HepG2 (cell line): ENCODE results near the gene GJB4. TPM values are rescaled to one million over a fixed set of nuclear protein-coding genes. Genes with fewer than 3 reads are reported as not detected.

Source experiments
- ATAC-seq: fragments of 200-7000 bp; cut with Tn5 transposase; 3 replicates; pipeline ENCODE4 v1.9.1; 2020; ENCODE audit warnings: mild to moderate bottlenecking, moderate library complexity
- BruUV-seq: library from RNA; stranded (reverse); fragments of 400-500 nt; replicated peaks from 2 replicates; lab custom pipeline; 2021; lab: Mats Ljungman, UMichigan
- CTCF ChIA-PET: fragments of 300-600 bp; formaldehyde crosslinking; extraction: SDS; loops from one replicate; lab custom pipeline; 2021; ENCODE audit warnings: low total read pairs, inconsistent platforms, low intra/inter-chr PET ratio; lab: Yijun Ruan, JAX
- POLR2A ChIA-PET: fragments of 350-600 bp; sonication (Branson Sonifier 250); formaldehyde crosslinking; loops from one replicate; lab custom pipeline; 2020; ENCODE audit warnings: antibody characterized with exemption, inconsistent platforms; lab: Yijun Ruan, JAX
- DNase-seq: peaks from one replicate; pipeline ENCODE4 v3.0.0-alpha.2; 2015; ENCODE audit warnings: low spot score
- FAIRE-seq: peaks from 3 replicates; lab custom pipeline; 2011; peaks lifted over from hg19 to GRCh38; lab: Jason Lieb, UNC
- H2AFZ ChIP-seq: one replicate; pipeline ENCODE4 v1.6.1; 2011; ENCODE audit warnings: low read length, inconsistent platforms
- H3K27ac ChIP-seq: fragments of 300-600 bp; 3 replicates; pipeline ENCODE4 v1.8.0; 2011; ENCODE audit warnings: mixed run types, mild to moderate bottlenecking, mixed read lengths, low read length, inconsistent platforms; ENCODE audit not compliant: insufficient read depth; ENCODE audit errors: extremely low read length
- H3K27me3 ChIP-seq, 2 experiments: fragments of 200-600 bp in 1 of 2; 2 replicates in 1 of 2; 3 replicates in 1 of 2; pipeline versions ENCODE4 v1.6.0 to v1.8.0; 2011; ENCODE audit warnings: low read length in 2 of 2, mild to moderate bottlenecking in 2 of 2, moderate library complexity in 2 of 2, inconsistent platforms in 1 of 2; ENCODE audit not compliant: insufficient read depth in 2 of 2, control insufficient read depth in 1 of 2
- H3K36me3 ChIP-seq, 2 experiments: fragments of 200-600 bp in 1 of 2; replicated peaks in 1 of 2; 2 replicates in 1 of 2; 3 replicates in 1 of 2; pipeline versions ENCODE4 v1.5.1 to v1.8.0; 2011; ENCODE audit warnings: low read length in 2 of 2, inconsistent platforms in 1 of 2; ENCODE audit not compliant: insufficient read depth in 2 of 2, control insufficient read depth in 1 of 2
- H3K4me1 ChIP-seq: 2 replicates; pipeline ENCODE4 v1.5.1; 2012; ENCODE audit warnings: low read length, inconsistent platforms; ENCODE audit not compliant: insufficient read depth
- H3K4me2 ChIP-seq: 2 replicates; pipeline ENCODE4 v1.6.0; 2011; ENCODE audit warnings: low read depth, low read length, inconsistent platforms
- H3K4me3 ChIP-seq, 3 experiments: fragments of 200-600 bp in 1 of 3; sonication (generic), shearing (Covaris generic) in 1 of 3; replicated peaks in 1 of 3; 2 replicates each; pipeline ENCODE4 v1.5.1; 2011 to 2016; ENCODE audit warnings: low read length in 3 of 3, inconsistent platforms in 2 of 3, low read depth in 2 of 3, mild to moderate bottlenecking in 2 of 3, control low read depth in 1 of 3, mixed read lengths in 1 of 3; ENCODE audit not compliant: insufficient read depth in 1 of 3
- H3K79me2 ChIP-seq: one replicate; pipeline ENCODE4 v1.6.1; 2011; ENCODE audit warnings: low read length, inconsistent platforms; ENCODE audit not compliant: insufficient read depth
- H3K9ac ChIP-seq: 2 replicates; pipeline ENCODE4 v1.6.0; 2011; ENCODE audit warnings: mild to moderate bottlenecking, low read depth, low read length, inconsistent platforms; ENCODE audit not compliant: insufficient read depth
- H3K9me3 ChIP-seq: 2 replicates; pipeline ENCODE4 v1.5.1; 2012; ENCODE audit warnings: mild to moderate bottlenecking, low read length
- H4K20me1 ChIP-seq: 2 replicates; pipeline ENCODE4 v1.6.0; 2011; ENCODE audit warnings: inconsistent platforms, mild to moderate bottlenecking, low read length, moderate library complexity; ENCODE audit not compliant: insufficient read depth
- FOXJ3 ChIP-seq: sonication (generic); formaldehyde crosslinking; IDR thresholded peaks from 2 replicates; pipeline ENCODE4 v1.4.0; 2020; ENCODE audit warnings: missing genetic modification reagents, mild to moderate bottlenecking, borderline replicate concordance
- KLF15 ChIP-seq: sonication (generic); formaldehyde crosslinking; IDR thresholded peaks from 2 replicates; pipeline ENCODE4 v1.8.1; 2023; ENCODE audit warnings: borderline replicate concordance, mild to moderate bottlenecking, inconsistent platforms, missing genetic modification reagents, mixed read lengths
- MAFK ChIP-seq, 2 experiments: IDR thresholded peaks in 1 of 2; conservative IDR thresholded peaks in 1 of 2; 2 replicates each; pipeline ENCODE4 v1.6.1; 2011; ENCODE audit warnings: improper control_type of control experiment in 2 of 2, low read length in 2 of 2
- MYC ChIP-seq: sonication (generic); formaldehyde crosslinking; IDR thresholded peaks from 2 replicates; pipeline ENCODE4 v1.9.0; 2021; ENCODE audit warnings: missing genetic modification reagents, borderline replicate concordance
- PHF5A ChIP-seq: IDR thresholded peaks from one replicate; pipeline ENCODE4 v1.6.1; 2018; ENCODE audit warnings: low read depth, missing genetic modification reagents; ENCODE audit not compliant: unreplicated experiment
- POLR2AphosphoS5 ChIP-seq: IDR thresholded peaks from 2 replicates; pipeline ENCODE4 v1.6.1; 2012; ENCODE audit warnings: low read depth, low read length
- PRMT3 ChIP-seq: sonication (generic); formaldehyde crosslinking; IDR thresholded peaks from 2 replicates; pipeline ENCODE4 v1.8.1; 2022; ENCODE audit warnings: low read depth, mild to moderate bottlenecking, moderate library complexity, missing genetic modification reagents, borderline replicate concordance
- RAD21 ChIP-seq: fragments of 450-650 bp; formaldehyde crosslinking; IDR thresholded peaks from 2 replicates; pipeline ENCODE4 v1.5.0; 2020; ENCODE audit warnings: mild to moderate bottlenecking
- RBM22 ChIP-seq: fragments of 200-400 bp; formaldehyde crosslinking; optimal IDR thresholded peaks from 2 replicates; pipeline ENCODE3; 2017; ENCODE audit warnings: mild to moderate bottlenecking, low read length, moderate library complexity
- RCOR2 ChIP-seq: IDR thresholded peaks from 2 replicates; pipeline ENCODE4 v1.6.1; 2016; ENCODE audit warnings: missing biosample characterization, missing genetic modification reagents
- WIZ ChIP-seq: sonication (generic); formaldehyde crosslinking; IDR thresholded peaks from 2 replicates; pipeline ENCODE4 v1.5.1; 2020; ENCODE audit warnings: mild to moderate bottlenecking, missing genetic modification reagents
- ZNF33B ChIP-seq: sonication (generic); formaldehyde crosslinking; IDR thresholded peaks from 2 replicates; pipeline ENCODE4 v1.5.1; 2020; ENCODE audit warnings: mild to moderate bottlenecking, missing genetic modification reagents
- WGBS: methylation state at CpG from one replicate; pipeline ENCODE4 v1.1.6; 2017; ENCODE audit warnings: low lambda C conversion rate; 5-methylcytosine and 5-hydroxymethylcytosine counted together
- in situ Hi-C: cut with HindIII; loops from 2 replicates; pipeline ENCODE4 v1.10.0; 2017; ENCODE audit warnings: low pct_unique_long_range_greater_than_20kb; ENCODE audit not compliant: extremely low pct_ligation_motif_present
- intact Hi-C: fragments of 100-400 bp; cut with micrococcal nuclease; formaldehyde crosslinking; loops from one replicate; pipeline ENCODE4 v1.10.0; 2022; ENCODE audit not compliant: unreplicated experiment
- polyA plus RNA-seq, 8 experiments: library from polyadenylated mRNA; depleted of rRNA in 3 of 8; stranded (reverse) in 7 of 8; unstranded in 1 of 8; fragments of >200 nt; fragmentation: Illumina TruSeq in 4 of 8; extraction: Trizol in 4 of 8; gene quantifications; 2 replicates each; pipeline versions ENCODE4 v1.2.1 to v1.2.3, GENCODE V29; 2011 to 2016; ENCODE audit warnings: low read depth in 4 of 8, missing spikeins in 1 of 8, mixed read lengths in 1 of 8; ENCODE audit not compliant: insufficient read depth in 1 of 8
- total RNA-seq, 5 experiments: library from RNA; depleted of rRNA; stranded (reverse); fragments of >200 nt; fragmentation: Illumina TruSeq; extraction: Trizol; gene quantifications; 2 replicates each; pipeline ENCODE4 v1.2.3, GENCODE V29; 2016; ENCODE audit warnings: low read depth in 1 of 5
- TF ChIP-seq, protein P1 (sequence below): sonication (generic); formaldehyde crosslinking; IDR thresholded peaks from 2 replicates; pipeline ENCODE4 v1.9.0; 2021; ENCODE audit warnings: missing genetic modification reagents, mild to moderate bottlenecking, borderline replicate concordance
- TF ChIP-seq, protein P2 (sequence below): sonication (generic); formaldehyde crosslinking; conservative IDR thresholded peaks from 2 replicates; pipeline ENCODE4 v1.4.0; 2020; ENCODE audit warnings: missing genetic modification reagents
- TF ChIP-seq, protein P3 (sequence below): sonication (generic); formaldehyde crosslinking; IDR thresholded peaks from 2 replicates; pipeline ENCODE4 v1.5.0; 2020; ENCODE audit warnings: mild to moderate bottlenecking, missing genetic modification reagents
- TF ChIP-seq, protein P4 (sequence below): sonication (generic); formaldehyde crosslinking; conservative IDR thresholded peaks from 2 replicates; pipeline ENCODE4 v1.8.0; 2022; ENCODE audit warnings: mild to moderate bottlenecking, moderate library complexity, missing genetic modification reagents

GJB4 gene
- total and polyA plus RNA-seq, 2 of the 13 experiments (the other 11 are each of a cell fraction or from before 2014, with no cell fraction given): not detected

DNA sequence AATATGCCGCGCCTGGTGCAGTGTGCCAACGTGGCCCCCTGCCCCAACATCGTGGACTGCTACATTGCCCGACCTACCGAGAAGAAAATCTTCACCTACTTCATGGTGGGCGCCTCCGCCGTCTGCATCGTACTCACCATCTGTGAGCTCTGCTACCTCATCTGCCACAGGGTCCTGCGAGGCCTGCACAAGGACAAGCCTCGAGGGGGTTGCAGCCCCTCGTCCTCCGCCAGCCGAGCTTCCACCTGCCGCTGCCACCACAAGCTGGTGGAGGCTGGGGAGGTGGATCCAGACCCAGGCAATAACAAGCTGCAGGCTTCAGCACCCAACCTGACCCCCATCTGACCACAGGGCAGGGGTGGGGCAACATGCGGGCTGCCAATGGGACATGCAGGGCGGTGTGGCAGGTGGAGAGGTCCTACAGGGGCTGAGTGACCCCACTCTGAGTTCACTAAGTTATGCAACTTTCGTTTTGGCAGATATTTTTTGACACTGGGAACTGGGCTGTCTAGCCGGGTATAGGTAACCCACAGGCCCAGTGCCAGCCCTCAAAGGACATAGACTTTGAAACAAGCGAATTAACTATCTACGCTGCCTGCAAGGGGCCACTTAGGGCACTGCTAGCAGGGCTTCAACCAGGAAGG is 25.8 kb downstream of the GJB4 start:
- Histone ChIP-seq H3K4me1 (no peaks in the 10 kb centered on the region), H4K20me1 (no peaks in the 10 kb centered on the region), H3K9ac (no peak overlapping the region), H2AFZ (no peak overlapping the region), H3K79me2 (no peaks in the 10 kb centered on the region), H3K4me3 (no peak overlapping the region), H3K36me3 (no peaks in the 10 kb centered on the region), H3K9me3 (no peaks in the 10 kb centered on the region), H3K4me2 (no peak overlapping the region), H3K27me3 (peaks cover 6 to 21% of the 10 kb centered on the region in 2 experiments; a peak in 4 of 5 replicates), H3K27ac (no peak overlapping the region)
- FAIRE-seq (no peak), ATAC-seq (no peak), DNase-seq (no peak)
- in situ Hi-C loops: loop anchor here (5.0 kb wide), 1 partner anchor 67 kb away; no protein-coding TSS in a partner anchor
- CTCF ChIA-PET: interaction anchor here (1.9 to 3.8 kb wide), 2 partner anchors 66 to 81 kb away, joined by 14 to 81 read pairs; no protein-coding TSS in a partner anchor
- TF ChIP-seq PRMT3 (CRISPR knock-in tag): no peak
- TF ChIP-seq FOXJ3: no peak
- no peak for TF ChIP-seq RAD21 (CRISPR knock-in tag)
- TF ChIP-seq ZNF33B: no peak
- no peak for TF ChIP-seq PHF5A (CRISPR knock-in tag)
- no peak for TF ChIP-seq POLR2AphosphoS5
- TF ChIP-seq KLF15 (CRISPR knock-in tag): no peak
- TF ChIP-seq RBM22: no peak
- TF ChIP-seq, protein P1, sequence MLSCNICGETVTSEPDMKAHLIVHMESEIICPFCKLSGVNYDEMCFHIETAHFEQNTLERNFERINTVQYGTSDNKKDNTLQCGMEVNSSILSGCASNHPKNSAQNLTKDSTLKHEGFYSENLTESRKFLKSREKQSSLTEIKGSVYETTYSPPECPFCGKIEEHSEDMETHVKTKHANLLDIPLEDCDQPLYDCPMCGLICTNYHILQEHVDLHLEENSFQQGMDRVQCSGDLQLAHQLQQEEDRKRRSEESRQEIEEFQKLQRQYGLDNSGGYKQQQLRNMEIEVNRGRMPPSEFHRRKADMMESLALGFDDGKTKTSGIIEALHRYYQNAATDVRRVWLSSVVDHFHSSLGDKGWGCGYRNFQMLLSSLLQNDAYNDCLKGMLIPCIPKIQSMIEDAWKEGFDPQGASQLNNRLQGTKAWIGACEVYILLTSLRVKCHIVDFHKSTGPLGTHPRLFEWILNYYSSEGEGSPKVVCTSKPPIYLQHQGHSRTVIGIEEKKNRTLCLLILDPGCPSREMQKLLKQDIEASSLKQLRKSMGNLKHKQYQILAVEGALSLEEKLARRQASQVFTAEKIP: no peak
- TF ChIP-seq WIZ (CRISPR knock-in tag): no peak
- TF ChIP-seq MYC: no peak
- no peak for TF ChIP-seq MAFK (conservative IDR thresholded peaks at IDR 0.05 in 1 of 2, IDR thresholded peaks at IDR 0.05 in 1 of 2; ENCODE audit: low read length in 2 of 2)
- TF ChIP-seq, protein P2, sequence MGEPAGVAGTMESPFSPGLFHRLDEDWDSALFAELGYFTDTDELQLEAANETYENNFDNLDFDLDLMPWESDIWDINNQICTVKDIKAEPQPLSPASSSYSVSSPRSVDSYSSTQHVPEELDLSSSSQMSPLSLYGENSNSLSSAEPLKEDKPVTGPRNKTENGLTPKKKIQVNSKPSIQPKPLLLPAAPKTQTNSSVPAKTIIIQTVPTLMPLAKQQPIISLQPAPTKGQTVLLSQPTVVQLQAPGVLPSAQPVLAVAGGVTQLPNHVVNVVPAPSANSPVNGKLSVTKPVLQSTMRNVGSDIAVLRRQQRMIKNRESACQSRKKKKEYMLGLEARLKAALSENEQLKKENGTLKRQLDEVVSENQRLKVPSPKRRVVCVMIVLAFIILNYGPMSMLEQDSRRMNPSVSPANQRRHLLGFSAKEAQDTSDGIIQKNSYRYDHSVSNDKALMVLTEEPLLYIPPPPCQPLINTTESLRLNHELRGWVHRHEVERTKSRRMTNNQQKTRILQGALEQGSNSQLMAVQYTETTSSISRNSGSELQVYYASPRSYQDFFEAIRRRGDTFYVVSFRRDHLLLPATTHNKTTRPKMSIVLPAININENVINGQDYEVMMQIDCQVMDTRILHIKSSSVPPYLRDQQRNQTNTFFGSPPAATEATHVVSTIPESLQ (CRISPR knock-in tag): no peak
- no peak for TF ChIP-seq RCOR2 (CRISPR knock-in tag)
- TF ChIP-seq, protein P3, sequence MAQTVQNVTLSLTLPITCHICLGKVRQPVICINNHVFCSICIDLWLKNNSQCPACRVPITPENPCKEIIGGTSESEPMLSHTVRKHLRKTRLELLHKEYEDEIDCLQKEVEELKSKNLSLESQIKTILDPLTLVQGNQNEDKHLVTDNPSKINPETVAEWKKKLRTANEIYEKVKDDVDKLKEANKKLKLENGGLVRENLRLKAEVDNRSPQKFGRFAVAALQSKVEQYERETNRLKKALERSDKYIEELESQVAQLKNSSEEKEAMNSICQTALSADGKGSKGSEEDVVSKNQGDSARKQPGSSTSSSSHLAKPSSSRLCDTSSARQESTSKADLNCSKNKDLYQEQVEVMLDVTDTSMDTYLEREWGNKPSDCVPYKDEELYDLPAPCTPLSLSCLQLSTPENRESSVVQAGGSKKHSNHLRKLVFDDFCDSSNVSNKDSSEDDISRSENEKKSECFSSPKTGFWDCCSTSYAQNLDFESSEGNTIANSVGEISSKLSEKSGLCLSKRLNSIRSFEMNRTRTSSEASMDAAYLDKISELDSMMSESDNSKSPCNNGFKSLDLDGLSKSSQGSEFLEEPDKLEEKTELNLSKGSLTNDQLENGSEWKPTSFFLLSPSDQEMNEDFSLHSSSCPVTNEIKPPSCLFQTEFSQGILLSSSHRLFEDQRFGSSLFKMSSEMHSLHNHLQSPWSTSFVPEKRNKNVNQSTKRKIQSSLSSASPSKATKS (CRISPR knock-in tag): no peak
- TF ChIP-seq, protein P4, sequence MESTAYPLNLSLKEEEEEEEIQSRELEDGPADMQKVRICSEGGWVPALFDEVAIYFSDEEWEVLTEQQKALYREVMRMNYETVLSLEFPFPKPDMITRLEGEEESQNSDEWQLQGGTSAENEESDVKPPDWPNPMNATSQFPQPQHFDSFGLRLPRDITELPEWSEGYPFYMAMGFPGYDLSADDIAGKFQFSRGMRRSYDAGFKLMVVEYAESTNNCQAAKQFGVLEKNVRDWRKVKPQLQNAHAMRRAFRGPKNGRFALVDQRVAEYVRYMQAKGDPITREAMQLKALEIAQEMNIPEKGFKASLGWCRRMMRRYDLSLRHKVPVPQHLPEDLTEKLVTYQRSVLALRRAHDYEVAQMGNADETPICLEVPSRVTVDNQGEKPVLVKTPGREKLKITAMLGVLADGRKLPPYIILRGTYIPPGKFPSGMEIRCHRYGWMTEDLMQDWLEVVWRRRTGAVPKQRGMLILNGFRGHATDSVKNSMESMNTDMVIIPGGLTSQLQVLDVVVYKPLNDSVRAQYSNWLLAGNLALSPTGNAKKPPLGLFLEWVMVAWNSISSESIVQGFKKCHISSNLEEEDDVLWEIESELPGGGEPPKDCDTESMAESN: no peak
- BruUV-seq: no TSS peak
- WGBS: 69% methylated on average over 14 of the region's 22 CpGs
- intact Hi-C loops: no loop called here
- POLR2A ChIA-PET: no interaction called here
